Measurements from ENCODE around the gene OSCP1.
"Not testable (repeated sequence)": the region's sequence is repeated elsewhere in the genome, so short reads cannot be mapped to it uniquely, and the experiment has no call there.

- TF ChIP-seq EZH2 (IDR thresholded peaks at IDR 0.05; ENCODE audit: insufficient read depth, poor library complexity, severe bottlenecking); EZH2phosphoT487 (IDR thresholded peaks at IDR 0.05; ENCODE audit: insufficient read depth, low read depth): not testable (repeated sequence)
Observed at GRCh38 chr1:36477615-36478014, 27.4 kb upstream of the OSCP1 start.
